K562 treated with DMSO at 1 percent for 24 hours (cell line): ENCODE data around the gene ANKFY1. TPM values are rescaled to one million over a fixed set of nuclear protein-coding genes. Genes with fewer than 3 reads are reported as not detected.

Source experiments
- total RNA-seq: library from RNA; unstranded; fragments of 300-600 nt; gene quantifications from 2 replicates; pipeline ENCODE4 v1.2.3, GENCODE V29; 2022; ENCODE audit warnings: low read depth; ENCODE audit not compliant: insufficient read depth

The ANKFY1 gene
- total RNA-seq: 15.2 and 17.2 TPM in 2 replicates

DNA sequence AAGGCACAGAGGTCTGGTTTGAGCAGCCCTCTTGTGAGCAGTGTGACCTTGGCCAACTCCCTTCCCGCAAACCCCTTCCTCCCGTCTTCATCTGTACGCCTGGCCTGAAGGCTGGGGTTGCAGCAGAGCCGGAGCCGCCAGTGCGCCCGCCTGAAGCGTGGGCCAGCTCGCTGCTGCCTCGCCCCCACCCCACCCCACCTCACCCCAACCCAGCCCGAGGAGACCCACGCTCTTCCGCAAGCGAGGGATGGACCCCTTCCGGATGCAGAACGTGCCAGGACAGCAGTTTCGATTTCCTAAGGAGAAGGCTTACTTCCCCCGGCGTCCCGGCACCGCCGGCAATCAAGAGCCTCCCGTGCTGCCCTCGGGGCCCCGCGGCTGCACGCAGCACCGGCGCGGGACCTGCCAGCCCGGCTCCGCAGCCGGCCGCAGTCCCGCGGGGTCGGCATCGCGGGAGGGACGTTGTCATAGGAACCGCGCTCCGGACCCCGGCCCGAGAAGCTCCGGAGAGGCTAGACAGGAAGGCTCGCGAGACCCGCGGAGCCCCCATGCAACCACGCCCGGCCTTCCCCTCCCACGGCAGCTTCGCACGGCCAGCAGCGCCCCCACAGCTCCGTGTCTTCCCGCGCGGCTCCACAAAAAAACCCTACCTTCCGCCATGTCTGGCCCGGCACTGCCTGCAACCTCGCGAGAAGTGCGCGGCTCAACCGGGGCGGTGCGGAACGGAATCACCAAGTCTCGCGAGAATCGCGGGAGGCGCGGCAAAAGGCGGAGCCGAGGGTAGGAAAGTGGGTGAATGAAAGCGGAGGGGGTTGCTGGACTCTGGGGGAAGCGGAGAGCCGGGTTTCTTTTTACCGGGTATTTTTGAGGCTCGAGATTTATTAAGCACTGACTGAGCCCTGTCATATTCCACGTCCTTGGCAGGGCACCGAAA is at the start of gene ANKFY1:
TSS of gene ANKFY1 (minus strand) at position 698 of the 934 bp plus-strand sequence. CDS start at position 660, 38 bp downstream.

Other genes starting within 250 kb of the ANKFY1 start
- 8.9 and 12.7 TPM in 2 replicates for gene ZZEF1, start 120.9 kb downstream of the ANKFY1 start, total RNA-seq
- 18.6 and 23.4 TPM in 2 replicates for gene CYB5D2, start 120.8 kb downstream of the ANKFY1 start, total RNA-seq
- 45.8 and 48.5 TPM in 2 replicates for gene UBE2G1, start 102.7 kb upstream of the ANKFY1 start, total RNA-seq
- not detected in 2 replicates for gene SPNS3, start 170.0 kb upstream of the ANKFY1 start, total RNA-seq
- gene SPNS2, start 234.9 kb upstream of the ANKFY1 start, total RNA-seq: 0.44 TPM in 1 of 2 replicates, not detected in the other